Endothelial cell of umbilical vein (primary cell): Measurements from ENCODE around the gene ITGA11. TPM values are rescaled to one million over a fixed set of nuclear protein-coding genes. Genes with fewer than 3 reads are reported as not detected.

Experiments
- BruUV-seq: library from RNA; stranded (reverse); fragments of 400-500 nt; replicated peaks from 2 replicates; lab custom pipeline; 2021; lab: Mats Ljungman, UMichigan
- CTCF ChIA-PET: fragments of 300-600, 350-600 bp; sonication (Branson Sonifier 250); formaldehyde crosslinking; loops from one replicate; lab custom pipeline; 2021; ENCODE audit warnings: antibody characterized with exemption, inconsistent platforms; lab: Charles Lee
- POLR2A ChIA-PET: fragments of 300-600, 350-600 bp; sonication (Branson Sonifier 250); formaldehyde crosslinking; loops from one replicate; lab custom pipeline; 2021; ENCODE audit warnings: antibody characterized with exemption, inconsistent platforms; lab: Charles Lee
- DNase-seq: peaks from one replicate; pipeline ENCODE4 v3.0.0-alpha.2; 2011; ENCODE audit warnings: low read depth, low spot score
- FAIRE-seq: peaks from 2 replicates; lab custom pipeline; 2011; peaks lifted over from hg19 to GRCh38; lab: Jason Lieb, UNC
- H2AFZ ChIP-seq: 2 replicates; pipeline ENCODE4 v1.6.0; 2012; ENCODE audit warnings: low read depth, low read length, control low read depth, inconsistent platforms
- H3K27ac ChIP-seq: 2 replicates; pipeline ENCODE4 v1.5.1; 2011; ENCODE audit warnings: low read depth, mild to moderate bottlenecking, control low read depth, low read length, moderate library complexity; ENCODE audit not compliant: insufficient read depth
- H3K27me3 ChIP-seq, 2 experiments: 2 replicates each; pipeline versions ENCODE4 v1.6.0 to v1.6.1; 2011; ENCODE audit warnings: low read length in 2 of 2, mixed read lengths in 1 of 2; ENCODE audit not compliant: control insufficient read depth in 2 of 2, insufficient read depth in 2 of 2
- H3K36me3 ChIP-seq, 2 experiments: 2 replicates in 1 of 2; 3 replicates in 1 of 2; pipeline ENCODE4 v1.5.1; 2011; ENCODE audit warnings: low read length in 2 of 2, mild to moderate bottlenecking in 1 of 2, moderate library complexity in 1 of 2; ENCODE audit not compliant: control insufficient read depth in 2 of 2, insufficient read depth in 2 of 2; ENCODE audit errors: extremely low read depth in 1 of 2
- H3K4me1 ChIP-seq: 3 replicates; pipeline ENCODE4 v1.5.1; 2011; ENCODE audit warnings: mild to moderate bottlenecking, low read length; ENCODE audit not compliant: control insufficient read depth, insufficient read depth; ENCODE audit errors: extremely low read depth
- H3K4me2 ChIP-seq: 2 replicates; pipeline ENCODE4 v1.6.1; 2011; ENCODE audit warnings: low read length, control low read depth, mixed read lengths; ENCODE audit not compliant: insufficient read depth
- H3K4me3 ChIP-seq, 3 experiments: fragments of 200-600 bp in 1 of 3; sonication (generic), shearing (Covaris generic) in 1 of 3; replicated peaks in 1 of 3; 2 replicates each; pipeline ENCODE4 v1.5.1; 2011 to 2016; ENCODE audit warnings: control low read depth in 3 of 3, low read length in 3 of 3, mild to moderate bottlenecking in 2 of 3, inconsistent platforms in 1 of 3, low read depth in 1 of 3, moderate library complexity in 1 of 3; ENCODE audit not compliant: insufficient read depth in 1 of 3
- H3K79me2 ChIP-seq: 2 replicates; pipeline ENCODE4 v1.6.0; 2012; ENCODE audit warnings: low read length, inconsistent platforms; ENCODE audit not compliant: control insufficient read depth, insufficient read depth
- H3K9ac ChIP-seq: replicated peaks from 2 replicates; pipeline ENCODE3; 2011; ENCODE audit warnings: low read length, control low read depth; ENCODE audit not compliant: insufficient read depth; ENCODE audit errors: extremely low read depth
- H3K9me1 ChIP-seq: replicated peaks from 3 replicates; pipeline ENCODE4 v1.6.0; 2011; ENCODE audit warnings: mild to moderate bottlenecking, low read length; ENCODE audit not compliant: control insufficient read depth, insufficient read depth; ENCODE audit errors: extremely low read depth
- H3K9me3 ChIP-seq: replicated peaks from 2 replicates; pipeline ENCODE4 v1.5.1; 2012; ENCODE audit warnings: low read length, inconsistent platforms; ENCODE audit not compliant: control insufficient read depth, insufficient read depth
- H4K20me1 ChIP-seq: replicated peaks from 2 replicates; pipeline ENCODE3; 2011; ENCODE audit warnings: mild to moderate bottlenecking, low read length; ENCODE audit not compliant: control insufficient read depth, insufficient read depth; ENCODE audit errors: extremely low read depth
- EZH2 ChIP-seq: IDR thresholded peaks from 2 replicates; pipeline ENCODE4 v1.6.1; 2012; ENCODE audit warnings: borderline replicate concordance, low read depth, mild to moderate bottlenecking, moderate library complexity, low read length, inconsistent platforms; ENCODE audit not compliant: severe bottlenecking
- FOS ChIP-seq: IDR thresholded peaks from 2 replicates; pipeline ENCODE4 v1.6.1; 2011; ENCODE audit warnings: mild to moderate bottlenecking, low read length, moderate library complexity, borderline replicate concordance; ENCODE audit not compliant: insufficient read depth
- GATA2 ChIP-seq: IDR thresholded peaks from 2 replicates; pipeline ENCODE4 v1.7.0; 2011; ENCODE audit warnings: low read depth, mild to moderate bottlenecking, moderate library complexity, mixed read lengths, low read length; ENCODE audit not compliant: insufficient read length, insufficient read depth
- JUN ChIP-seq: IDR thresholded peaks from 2 replicates; pipeline ENCODE4 v1.6.1; 2011; ENCODE audit warnings: borderline replicate concordance, low read depth; ENCODE audit not compliant: insufficient read length, insufficient read depth
- MYC ChIP-seq: IDR thresholded peaks from one replicate; pipeline ENCODE4 v1.6.1; 2011; ENCODE audit warnings: mild to moderate bottlenecking, low read depth, low read length
- POLR2A ChIP-seq: IDR thresholded peaks from 2 replicates; pipeline ENCODE4 v1.6.1; 2012; ENCODE audit warnings: low read depth, mild to moderate bottlenecking, control low read depth, low read length
- POLR2AphosphoS5 ChIP-seq: IDR thresholded peaks from 2 replicates; pipeline ENCODE4 v1.6.1; 2012; ENCODE audit warnings: low read depth, mild to moderate bottlenecking, control low read depth, low read length, moderate library complexity; ENCODE audit not compliant: insufficient read depth
- dilution Hi-C: fragments of 300-500 bp; cut with MboI; formaldehyde crosslinking; loops from one replicate; pipeline ENCODE4 v1.15.0; 2019; ENCODE audit warnings: low sequenced_read_pairs; ENCODE audit not compliant: extremely low pct_ligation_motif_present
- intact Hi-C: fragments of 100-400 bp; cut with micrococcal nuclease; formaldehyde crosslinking; loops from one replicate; pipeline ENCODE4 v1.10.0; 2022
- polyA plus RNA-seq, 4 experiments: library from polyadenylated mRNA; depleted of rRNA in 3 of 4; stranded (reverse) in 3 of 4; unstranded in 1 of 4; fragments of >200 nt; gene quantifications; 2 replicates each; pipeline versions ENCODE4 v1.2.1 to v1.2.3, GENCODE V29; 2011 to 2012; ENCODE audit warnings: missing spikeins in 1 of 4
- total RNA-seq: library from RNA; stranded (reverse); gene quantifications from 2 replicates; pipeline ENCODE4 v1.2.3, GENCODE V29; 2021
- TF ChIP-seq, protein P1 (sequence below), 2 donors: IDR thresholded peaks; 1 replicate in 1 of 2; 2 replicates in 1 of 2; pipeline ENCODE4 v1.5.1; 2011; ENCODE audit warnings: low read length in 2 of 2, mild to moderate bottlenecking in 2 of 2, moderate library complexity in 2 of 2, control low read depth in 1 of 2, inconsistent platforms in 1 of 2, low read depth in 1 of 2; ENCODE audit not compliant: insufficient read depth in 1 of 2; ENCODE audit errors: extremely low read depth in 1 of 2
- TF ChIP-seq, protein P2 (sequence below): IDR thresholded peaks from 2 replicates; pipeline ENCODE4 v1.6.1; 2011; ENCODE audit not compliant: insufficient read depth, insufficient read length

The ITGA11 gene
- total and polyA plus RNA-seq, 2 donors (not counting 3 experiments of a cell fraction or from before 2014, with no cell fraction given) = 0.18 to 1.0 TPM

DNA sequence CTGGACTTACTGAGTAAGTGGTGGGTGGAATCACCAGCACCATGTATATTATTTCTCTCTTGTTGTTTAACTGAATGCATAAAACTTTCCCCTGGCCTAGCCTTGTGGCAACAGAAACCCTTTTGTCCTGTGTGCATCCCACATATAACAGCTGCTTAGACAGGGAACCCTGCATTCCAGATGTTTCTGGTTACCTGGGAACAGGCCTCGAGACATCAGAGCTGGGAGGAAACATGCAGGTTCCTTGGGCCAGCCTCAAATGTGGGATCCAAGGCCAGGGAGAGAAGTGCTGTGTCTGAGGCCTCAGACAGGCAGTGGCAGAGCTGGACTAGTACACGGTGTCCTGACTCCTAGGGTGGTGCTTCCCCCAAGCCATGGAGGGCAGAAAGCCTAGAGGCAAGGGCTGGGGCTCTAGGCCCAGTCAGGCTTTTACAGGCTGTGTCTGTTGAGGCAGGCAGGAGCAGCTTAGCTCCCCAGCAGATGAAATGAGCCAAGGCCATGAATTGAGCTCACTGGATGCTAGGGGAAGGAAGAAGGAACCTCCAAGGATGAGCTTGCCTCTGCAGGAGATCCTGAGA, 57.7 kb downstream of the ITGA11 start:
- H3K4me2 ChIP-seq = no peak overlapping the region
- H3K9me3 ChIP-seq = no peaks in the 10 kb centered on the region
- H3K9me1 ChIP-seq = no peaks in the 10 kb centered on the region
- POLR2A ChIA-PET = no interaction called here
- H3K4me3 ChIP-seq = no peak overlapping the region
- peaks cover 6% of the 10 kb centered on the region for H3K4me1 ChIP-seq
- BruUV-seq = no TSS peak
- no peak overlapping the region for H2AFZ ChIP-seq
- FAIRE-seq = no peak
- no peak for DNase-seq
- dilution Hi-C loops (no loop called here), intact Hi-C loops (no loop called here)
- TF ChIP-seq POLR2A (no peak), GATA2 (no peak), FOS (no peak), POLR2AphosphoS5 (no peak), MYC (no peak), JUN (no peak), EZH2 (no peak)
- TF ChIP-seq, protein P1, sequence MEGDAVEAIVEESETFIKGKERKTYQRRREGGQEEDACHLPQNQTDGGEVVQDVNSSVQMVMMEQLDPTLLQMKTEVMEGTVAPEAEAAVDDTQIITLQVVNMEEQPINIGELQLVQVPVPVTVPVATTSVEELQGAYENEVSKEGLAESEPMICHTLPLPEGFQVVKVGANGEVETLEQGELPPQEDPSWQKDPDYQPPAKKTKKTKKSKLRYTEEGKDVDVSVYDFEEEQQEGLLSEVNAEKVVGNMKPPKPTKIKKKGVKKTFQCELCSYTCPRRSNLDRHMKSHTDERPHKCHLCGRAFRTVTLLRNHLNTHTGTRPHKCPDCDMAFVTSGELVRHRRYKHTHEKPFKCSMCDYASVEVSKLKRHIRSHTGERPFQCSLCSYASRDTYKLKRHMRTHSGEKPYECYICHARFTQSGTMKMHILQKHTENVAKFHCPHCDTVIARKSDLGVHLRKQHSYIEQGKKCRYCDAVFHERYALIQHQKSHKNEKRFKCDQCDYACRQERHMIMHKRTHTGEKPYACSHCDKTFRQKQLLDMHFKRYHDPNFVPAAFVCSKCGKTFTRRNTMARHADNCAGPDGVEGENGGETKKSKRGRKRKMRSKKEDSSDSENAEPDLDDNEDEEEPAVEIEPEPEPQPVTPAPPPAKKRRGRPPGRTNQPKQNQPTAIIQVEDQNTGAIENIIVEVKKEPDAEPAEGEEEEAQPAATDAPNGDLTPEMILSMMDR (IDR thresholded peaks at IDR 0.05; ENCODE audit: extremely low read depth in 1 of 2, insufficient read depth in 1 of 2, low read depth in 1 of 2, low read length in 2 of 2) = no peak
- TF ChIP-seq, protein P2, sequence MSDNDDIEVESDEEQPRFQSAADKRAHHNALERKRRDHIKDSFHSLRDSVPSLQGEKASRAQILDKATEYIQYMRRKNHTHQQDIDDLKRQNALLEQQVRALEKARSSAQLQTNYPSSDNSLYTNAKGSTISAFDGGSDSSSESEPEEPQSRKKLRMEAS = no peak
- CTCF ChIA-PET = interaction anchor here (0.5 to 2.9 kb wide), 13 partner anchors 8 to 499 kb away, joined by 3 to 39 read pairs (median 4); no protein-coding TSS in a partner anchor
- no peaks in the 10 kb centered on the region for H3K36me3 ChIP-seq
- no peak overlapping the region for H3K9ac ChIP-seq
- H3K27me3 ChIP-seq = no peaks in the 10 kb centered on the region
- no peak overlapping the region for H3K27ac ChIP-seq
- H4K20me1 ChIP-seq = no peaks in the 10 kb centered on the region
- H3K79me2 ChIP-seq = no peaks in the 10 kb centered on the region
